K562 (cell line): ENCODE results near the gene LRP1B. TPM values are rescaled to one million over a fixed set of nuclear protein-coding genes. Genes with fewer than 3 reads are reported as not detected.

Experiments used
- ATAC-seq: fragments of 200-7000 bp; cut with Tn5 transposase; 3 replicates; pipeline ENCODE4 v1.9.1; 2020; ENCODE audit warnings: moderate library complexity
- BruUV-seq: library from RNA; stranded (reverse); fragments of 400-500 nt; replicated peaks from 2 replicates; lab custom pipeline; 2021; lab: Mats Ljungman, UMichigan
- CTCF ChIA-PET: fragments of 300-600 bp; formaldehyde crosslinking; extraction: SDS; loops from one replicate; lab custom pipeline; 2021; ENCODE audit warnings: low intra/inter-chr PET ratio; lab: Yijun Ruan, JAX
- POLR2A ChIA-PET: fragments of 300-600, 350-650 bp; sonication (Branson Sonifier 250); formaldehyde crosslinking; extraction: SDS; loops from one replicate; lab custom pipeline; 2021; ENCODE audit warnings: antibody characterized with exemption, inconsistent platforms; lab: Yijun Ruan, JAX
- DNase-seq, 4 experiments: peaks; one replicate each; pipeline versions ENCODE4 v3.0.0 to v3.0.0-alpha.2; 2011 to 2018; ENCODE audit warnings: low spot score in 3 of 4, mixed read lengths in 3 of 4; ENCODE audit errors: extremely low read depth in 1 of 4
- FAIRE-seq: peaks from 2 replicates; lab custom pipeline; 2011; peaks lifted over from hg19 to GRCh38; lab: Jason Lieb, UNC
- H2AFZ ChIP-seq: 2 replicates; pipeline ENCODE4 v1.6.0; 2011; ENCODE audit warnings: low read depth, low read length, control low read depth, inconsistent platforms
- H3K27ac ChIP-seq: fragments of 200-600 bp; 3 replicates; pipeline ENCODE4 v1.8.0; 2011; ENCODE audit warnings: low read depth, mild to moderate bottlenecking, control low read depth, inconsistent platforms, low read length, moderate library complexity, mixed read lengths; ENCODE audit errors: extremely low read depth
- H3K27me3 ChIP-seq, 2 experiments: fragments of 300-600 bp in 1 of 2; 2 replicates in 1 of 2; 3 replicates in 1 of 2; pipeline versions ENCODE4 v1.6.0 to v1.8.0; 2011; ENCODE audit warnings: inconsistent platforms in 2 of 2, low read length in 2 of 2, mild to moderate bottlenecking in 1 of 2, mixed read lengths in 1 of 2, moderate library complexity in 1 of 2; ENCODE audit not compliant: control insufficient read depth in 2 of 2, insufficient read depth in 2 of 2
- H3K36me3 ChIP-seq: fragments of 300-600 bp; 3 replicates; pipeline ENCODE4 v1.8.0; 2011; ENCODE audit warnings: mild to moderate bottlenecking, low read length, inconsistent platforms; ENCODE audit not compliant: control insufficient read depth, insufficient read depth
- H3K4me1 ChIP-seq, 2 experiments: fragments of 200-600 bp in 1 of 2; replicated peaks in 1 of 2; 2 replicates in 1 of 2; 3 replicates in 1 of 2; pipeline versions ENCODE4 v1.5.1 to v1.8.0; 2011; ENCODE audit warnings: inconsistent platforms in 2 of 2, low read length in 2 of 2, mild to moderate bottlenecking in 1 of 2, mixed read lengths in 1 of 2, moderate library complexity in 1 of 2; ENCODE audit not compliant: control insufficient read depth in 2 of 2, insufficient read depth in 2 of 2
- H3K4me2 ChIP-seq: 2 replicates; pipeline ENCODE4 v1.6.1; 2011; ENCODE audit warnings: low read length, control low read depth, inconsistent platforms, mixed read lengths; ENCODE audit not compliant: insufficient read depth
- H3K4me3 ChIP-seq: fragments of 200-600 bp; sonication (generic), shearing (Covaris generic); 2 replicates; pipeline ENCODE4 v1.5.1; 2016; ENCODE audit warnings: control low read depth, inconsistent platforms
- H3K79me2 ChIP-seq: fragments of 200-600 bp; 3 replicates; pipeline ENCODE4 v1.8.0; 2011; ENCODE audit warnings: low read length, inconsistent platforms; ENCODE audit not compliant: control insufficient read depth, insufficient read depth
- H3K9ac ChIP-seq, 2 experiments: 2 replicates each; pipeline versions ENCODE4 v1.6.0 to v1.6.1; 2011; ENCODE audit warnings: low read depth in 2 of 2, low read length in 2 of 2, control low read depth in 1 of 2, inconsistent platforms in 1 of 2, mild to moderate bottlenecking in 1 of 2, mixed read lengths in 1 of 2; ENCODE audit not compliant: insufficient read depth in 1 of 2
- H3K9me1 ChIP-seq: one replicate; pipeline ENCODE4 v1.6.0; 2011; ENCODE audit warnings: inconsistent platforms, mild to moderate bottlenecking, low read length, moderate library complexity; ENCODE audit not compliant: control insufficient read depth, insufficient read depth
- H3K9me3 ChIP-seq: replicated peaks from 2 replicates; pipeline ENCODE4 v1.5.1; 2011; ENCODE audit warnings: low read depth, low read length, inconsistent platforms; ENCODE audit not compliant: control insufficient read depth, insufficient read depth
- H4K20me1 ChIP-seq: replicated peaks from 2 replicates; pipeline ENCODE4 v1.6.1; 2011; ENCODE audit warnings: low read length, inconsistent platforms, mixed read lengths; ENCODE audit not compliant: control insufficient read depth, insufficient read depth
- CBX3 ChIP-seq, 2 experiments: IDR thresholded peaks; 1 replicate in 1 of 2; 2 replicates in 1 of 2; pipeline ENCODE4 v1.6.1; 2012; ENCODE audit warnings: inconsistent platforms in 2 of 2, low read length in 2 of 2, borderline replicate concordance in 1 of 2, control low read depth in 1 of 2
- CREM ChIP-seq: IDR thresholded peaks from 2 replicates; pipeline ENCODE4 v1.6.1; 2014; ENCODE audit warnings: antibody characterized with exemption, low read depth
- GTF2E2 ChIP-seq: fragments of 200-800 bp; sonication (Bioruptor generic); IDR thresholded peaks from 2 replicates; pipeline ENCODE4 v1.6.1; 2016; ENCODE audit warnings: missing genetic modification characterization, missing compliant biosample characterization
- IFI16 ChIP-seq: fragments of 250-450 bp; sonication (Bioruptor Pico); IDR thresholded peaks from 2 replicates; pipeline ENCODE4 v2.1.2; 2022; ENCODE audit warnings: mild to moderate bottlenecking, inconsistent platforms
- JUNB ChIP-seq: fragments of 450-650 bp; formaldehyde crosslinking; conservative IDR thresholded peaks from 2 replicates; pipeline ENCODE4 v1.4.0; 2020; ENCODE audit warnings: mild to moderate bottlenecking
- MIER1 ChIP-seq: fragments of 450-650 bp; IDR thresholded peaks from 2 replicates; pipeline ENCODE4 v1.6.1; 2016; ENCODE audit warnings: antibody characterized with exemption, mild to moderate bottlenecking, low read depth
- MITF ChIP-seq: IDR thresholded peaks from 2 replicates; pipeline ENCODE4 v1.6.1; 2014; ENCODE audit warnings: antibody characterized with exemption
- PPARD ChIP-seq: fragments of 250-450 bp; sonication (Bioruptor Pico); IDR thresholded peaks from 2 replicates; pipeline ENCODE4 v1.8.0; 2022; ENCODE audit warnings: inconsistent platforms, mild to moderate bottlenecking, moderate library complexity
- PRPF4 ChIP-seq: fragments of 200-400 bp; formaldehyde crosslinking; IDR thresholded peaks from one replicate; pipeline ENCODE4 v1.6.1; 2017; ENCODE audit warnings: low read length, low read depth, mild to moderate bottlenecking; ENCODE audit not compliant: insufficient read depth, poor library complexity, severe bottlenecking
- SMARCB1 ChIP-seq: IDR thresholded peaks from 2 replicates; pipeline ENCODE4 v1.6.1; 2011; ENCODE audit warnings: improper control_type of control experiment, low read depth; ENCODE audit not compliant: insufficient read length
- TCF3 ChIP-seq: sonication (generic); formaldehyde crosslinking; IDR thresholded peaks from 2 replicates; pipeline ENCODE4 v1.4.0; 2020; ENCODE audit warnings: mild to moderate bottlenecking, missing genetic modification reagents
- ZNF395 ChIP-seq: fragments of 200-800 bp; sonication (Bioruptor generic); IDR thresholded peaks from 2 replicates; pipeline ENCODE4 v1.6.1; 2017; ENCODE audit warnings: missing genetic modification characterization, missing compliant biosample characterization
- WGBS: fragments of 100-300 bp; shearing (Covaris generic); methylation state at CpG from one replicate; pipeline ENCODE4 v1.1.6; 2016; ENCODE audit warnings: low coverage, mixed read lengths; ENCODE audit not compliant: insufficient coverage; ENCODE audit errors: missing lambda C conversion rate; 5-methylcytosine and 5-hydroxymethylcytosine counted together
- in situ Hi-C: fragments of 300-500 bp; cut with MboI; formaldehyde crosslinking; loops from 4 replicates; pipeline ENCODE4 v1.15.0; 2018; ENCODE audit warnings: inconsistent platforms, mixed read lengths
- intact Hi-C: fragments of 100-400 bp; cut with micrococcal nuclease; formaldehyde crosslinking; loops from 2 replicates; pipeline ENCODE4 v1.14.2; 2022
- polyA plus RNA-seq, 8 experiments: library from polyadenylated mRNA; depleted of rRNA in 4 of 8; stranded (reverse) in 5 of 8; unstranded in 3 of 8; fragments of >200 nt; fragmentation: Nextera tagmentation in 2 of 8; fragmentation: Illumina TruSeq in 1 of 8; extraction: Ambion mirVana in 2 of 8; extraction: Trizol in 1 of 8; gene quantifications; 2 replicates each; pipeline versions ENCODE4 v1.2.1 to v1.2.3, GENCODE V29; 2011 to 2014; ENCODE audit warnings: inconsistent platforms in 1 of 8, missing spikeins in 1 of 8
- total RNA-seq, 7 experiments: library from RNA; depleted of rRNA in 6 of 7; stranded (reverse); fragments of >200 nt in 6 of 7; fragmentation: Illumina TruSeq in 2 of 7; extraction: Trizol in 2 of 7; gene quantifications; 2 replicates each; pipeline versions ENCODE4 v1.2.1 to v1.2.3, GENCODE V29; 2011 to 2021; ENCODE audit warnings: low replicate concordance in 1 of 7
- TF ChIP-seq, protein P1 (sequence below): fragments of 250-450 bp; sonication (Bioruptor Pico); IDR thresholded peaks from 2 replicates; pipeline ENCODE4 v1.5.0; 2022; ENCODE audit warnings: mild to moderate bottlenecking

Gene LRP1B
- total and polyA plus RNA-seq, 9 of the 15 experiments (the other 6 are each of a cell fraction or from before 2014, with no cell fraction given) = not detected

GRCh38 chr2:140481136-140481535 is 1649.7 kb downstream of the LRP1B start:
- POLR2A ChIA-PET = no interaction called here

More at GRCh38 chr2:140481136-140481535, 1649.7 kb downstream of the LRP1B start:
- no peaks in the 10 kb centered on the region for H4K20me1 ChIP-seq
- H3K27me3 ChIP-seq = no peaks in the 10 kb centered on the region
- in situ Hi-C loops = no loop called here
- TF ChIP-seq CBX3 (IDR thresholded peaks at IDR 0.05; ENCODE audit: borderline replicate concordance in 1 of 2, low read length in 2 of 2) (no peak), IFI16 (CRISPR knock-in tag) (no peak), TCF3 (CRISPR knock-in tag) (no peak), SMARCB1 (no peak), CREM (no peak), GTF2E2 (tag) (no peak), MITF (no peak), ZNF395 (no peak), MIER1 (no peak), JUNB (CRISPR knock-in tag) (no peak), PRPF4 (no peak), PPARD (CRISPR knock-in tag) (no peak)
- TF ChIP-seq, protein P1, sequence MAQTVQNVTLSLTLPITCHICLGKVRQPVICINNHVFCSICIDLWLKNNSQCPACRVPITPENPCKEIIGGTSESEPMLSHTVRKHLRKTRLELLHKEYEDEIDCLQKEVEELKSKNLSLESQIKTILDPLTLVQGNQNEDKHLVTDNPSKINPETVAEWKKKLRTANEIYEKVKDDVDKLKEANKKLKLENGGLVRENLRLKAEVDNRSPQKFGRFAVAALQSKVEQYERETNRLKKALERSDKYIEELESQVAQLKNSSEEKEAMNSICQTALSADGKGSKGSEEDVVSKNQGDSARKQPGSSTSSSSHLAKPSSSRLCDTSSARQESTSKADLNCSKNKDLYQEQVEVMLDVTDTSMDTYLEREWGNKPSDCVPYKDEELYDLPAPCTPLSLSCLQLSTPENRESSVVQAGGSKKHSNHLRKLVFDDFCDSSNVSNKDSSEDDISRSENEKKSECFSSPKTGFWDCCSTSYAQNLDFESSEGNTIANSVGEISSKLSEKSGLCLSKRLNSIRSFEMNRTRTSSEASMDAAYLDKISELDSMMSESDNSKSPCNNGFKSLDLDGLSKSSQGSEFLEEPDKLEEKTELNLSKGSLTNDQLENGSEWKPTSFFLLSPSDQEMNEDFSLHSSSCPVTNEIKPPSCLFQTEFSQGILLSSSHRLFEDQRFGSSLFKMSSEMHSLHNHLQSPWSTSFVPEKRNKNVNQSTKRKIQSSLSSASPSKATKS (CRISPR knock-in tag) = no peak
- H3K9me1 ChIP-seq = no peaks in the 10 kb centered on the region
- 4% methylated on average over 2 of the region's 2 CpGs for WGBS
- no peaks in the 10 kb centered on the region for H3K4me1 ChIP-seq
- H3K4me3 ChIP-seq = no peak overlapping the region
- FAIRE-seq = no peak
- intact Hi-C loops = no loop called here
- no peak overlapping the region for H2AFZ ChIP-seq
- CTCF ChIA-PET = no interaction called here
- no peak overlapping the region for H3K4me2 ChIP-seq
- DNase-seq = no peak
- H3K79me2 ChIP-seq = no peaks in the 10 kb centered on the region
- no TSS peak for BruUV-seq
- no peak for ATAC-seq
- H3K27ac ChIP-seq = no peak overlapping the region
- H3K9me3 ChIP-seq = no peaks in the 10 kb centered on the region
- no peaks in the 10 kb centered on the region for H3K36me3 ChIP-seq
- H3K9ac ChIP-seq = no peak overlapping the region
